HEK293 (cell line): ENCODE measurements around the gene CCL19.

Experiments used
- CTCF ChIA-PET: fragments of 350-600 bp; formaldehyde crosslinking; extraction: SDS; loops from one replicate; lab custom pipeline; 2021; ENCODE audit warnings: antibody characterized with exemption; lab: Yijun Ruan, JAX
- POLR2A ChIA-PET: fragments of 300-600 bp; formaldehyde crosslinking; extraction: SDS; loops from one replicate; lab custom pipeline; 2020; ENCODE audit warnings: antibody characterized with exemption, inconsistent platforms; lab: Yijun Ruan, JAX
- H3K27ac ChIP-seq: fragments of 200-500 bp; sonication (Bioruptor generic); 2 replicates; pipeline ENCODE4 v1.5.1; 2014; ENCODE audit warnings: low read depth, low read length, control low read depth, inconsistent platforms; ENCODE audit errors: extremely low read depth
- H3K36me3 ChIP-seq, 2 experiments: fragments of 200-500 bp in 1 of 2; sonication (Bioruptor generic) in 1 of 2; 1 replicate in 1 of 2; 2 replicates in 1 of 2; pipeline ENCODE4 v1.5.1; 2014 to 2017; ENCODE audit warnings: inconsistent platforms in 2 of 2, low read length in 2 of 2; ENCODE audit not compliant: control insufficient read depth in 2 of 2, insufficient read depth in 1 of 2
- H3K4me1 ChIP-seq: fragments of 200-500 bp; sonication (Bioruptor generic); 2 replicates; pipeline ENCODE4 v1.5.1; 2014; ENCODE audit warnings: mild to moderate bottlenecking, low read length, inconsistent platforms; ENCODE audit not compliant: control insufficient read depth, insufficient read depth
- H3K4me3 ChIP-seq: 2 replicates; pipeline ENCODE4 v1.5.1; 2011; ENCODE audit warnings: low read depth, mild to moderate bottlenecking, control low read depth, low read length, moderate library complexity
- H3K9me3 ChIP-seq: fragments of 200-500 bp; sonication (Bioruptor generic); 2 replicates; pipeline ENCODE4 v1.5.1; 2014; ENCODE audit warnings: low read depth, low read length, inconsistent platforms; ENCODE audit not compliant: control insufficient read depth, insufficient read depth
- BCL11A ChIP-seq: fragments of 450-650 bp; formaldehyde crosslinking; IDR thresholded peaks from 2 replicates; pipeline ENCODE4 v1.5.1; 2016; ENCODE audit warnings: low read depth, missing biosample characterization, missing genetic modification characterization
- BCL11B ChIP-seq: fragments of 450-650 bp; formaldehyde crosslinking; IDR thresholded peaks from 2 replicates; pipeline ENCODE4 v1.5.1; 2016; ENCODE audit warnings: low read depth, missing biosample characterization, missing genetic modification characterization
- GFI1B ChIP-seq: fragments of 450-650 bp; formaldehyde crosslinking; IDR thresholded peaks from 2 replicates; pipeline ENCODE4 v1.5.1; 2016; ENCODE audit warnings: missing biosample characterization, missing genetic modification characterization
- GLI2 ChIP-seq: fragments of 450-650 bp; formaldehyde crosslinking; IDR thresholded peaks from 2 replicates; pipeline ENCODE4; 2017; ENCODE audit warnings: missing biosample characterization, missing genetic modification characterization, low read depth, borderline replicate concordance
- INSM2 ChIP-seq: fragments of 450-650 bp; formaldehyde crosslinking; IDR thresholded peaks from 2 replicates; pipeline ENCODE4 v1.5.1; 2016; ENCODE audit warnings: missing biosample characterization, missing genetic modification characterization
- KLF17 ChIP-seq: fragments of 450-650 bp; formaldehyde crosslinking; IDR thresholded peaks from 2 replicates; pipeline ENCODE4 v1.5.1; 2016; ENCODE audit warnings: missing biosample characterization, missing genetic modification characterization
- OSR2 ChIP-seq: fragments of 450-650 bp; formaldehyde crosslinking; IDR thresholded peaks from 2 replicates; pipeline ENCODE4 v1.5.1; 2016; ENCODE audit warnings: missing biosample characterization, missing genetic modification characterization
- OVOL3 ChIP-seq: fragments of 450-650 bp; formaldehyde crosslinking; IDR thresholded peaks from 2 replicates; pipeline ENCODE4 v1.5.1; 2016; ENCODE audit warnings: missing biosample characterization, missing genetic modification characterization
- PRDM6 ChIP-seq: fragments of 450-650 bp; formaldehyde crosslinking; IDR thresholded peaks from 2 replicates; pipeline ENCODE4 v1.5.1; 2017; ENCODE audit warnings: missing biosample characterization, missing genetic modification characterization
- REST ChIP-seq: fragments of 450-650 bp; formaldehyde crosslinking; IDR thresholded peaks from 2 replicates; pipeline ENCODE4 v1.5.1; 2016; ENCODE audit warnings: missing biosample characterization, missing genetic modification characterization
- SP2 ChIP-seq: fragments of 450-650 bp; formaldehyde crosslinking; IDR thresholded peaks from 2 replicates; pipeline ENCODE4 v1.5.1; 2016; ENCODE audit warnings: missing biosample characterization, missing genetic modification characterization
- ZBTB10 ChIP-seq: fragments of 450-650 bp; formaldehyde crosslinking; IDR thresholded peaks from 2 replicates; pipeline ENCODE4 v1.5.1; 2016; ENCODE audit warnings: missing biosample characterization, missing genetic modification characterization
- ZBTB48 ChIP-seq: fragments of 450-650 bp; formaldehyde crosslinking; IDR thresholded peaks from 2 replicates; pipeline ENCODE4 v1.5.1; 2016; ENCODE audit warnings: missing biosample characterization, missing genetic modification characterization
- ZFP69B ChIP-seq: fragments of 450-650 bp; formaldehyde crosslinking; IDR thresholded peaks from 2 replicates; pipeline ENCODE4 v1.5.1; 2016; ENCODE audit warnings: missing biosample characterization, missing genetic modification characterization
- ZNF138 ChIP-seq: fragments of 450-650 bp; formaldehyde crosslinking; IDR thresholded peaks from 2 replicates; pipeline ENCODE4 v1.5.1; 2016; ENCODE audit warnings: missing biosample characterization, missing genetic modification characterization, borderline replicate concordance
- ZNF157 ChIP-seq: fragments of 450-650 bp; formaldehyde crosslinking; IDR thresholded peaks from 2 replicates; pipeline ENCODE4 v1.5.1; 2016; ENCODE audit warnings: missing biosample characterization, missing genetic modification characterization
- ZNF221 ChIP-seq: fragments of 450-650 bp; formaldehyde crosslinking; IDR thresholded peaks from 2 replicates; pipeline ENCODE4 v1.5.1; 2017; ENCODE audit warnings: missing biosample characterization, missing genetic modification characterization, borderline replicate concordance
- ZNF24 ChIP-seq: fragments of 450-650 bp; formaldehyde crosslinking; IDR thresholded peaks from 2 replicates; pipeline ENCODE4 v1.5.1; 2016; ENCODE audit warnings: missing biosample characterization, missing genetic modification characterization
- ZNF391 ChIP-seq: fragments of 450-650 bp; formaldehyde crosslinking; IDR thresholded peaks from 2 replicates; pipeline ENCODE4 v1.5.1; 2016; ENCODE audit warnings: low read depth, missing biosample characterization, missing genetic modification characterization, borderline replicate concordance
- ZNF513 ChIP-seq: fragments of 450-650 bp; IDR thresholded peaks from 2 replicates; pipeline ENCODE4 v1.5.1; 2018; ENCODE audit warnings: missing biosample characterization, missing genetic modification characterization
- ZNF610 ChIP-seq: fragments of 450-650 bp; formaldehyde crosslinking; IDR thresholded peaks from 2 replicates; pipeline ENCODE4 v1.5.1; 2016; ENCODE audit warnings: missing biosample characterization, missing genetic modification characterization, borderline replicate concordance
- ZNF785 ChIP-seq: fragments of 450-650 bp; formaldehyde crosslinking; IDR thresholded peaks from 2 replicates; pipeline ENCODE4 v1.5.1; 2016; ENCODE audit warnings: missing biosample characterization, missing genetic modification characterization
- ZNF830 ChIP-seq: fragments of 450-650 bp; IDR thresholded peaks from 2 replicates; pipeline ENCODE4 v1.5.0; 2018; ENCODE audit warnings: missing biosample characterization, missing genetic modification characterization, low read depth, mild to moderate bottlenecking, moderate library complexity
- ZSCAN30 ChIP-seq: fragments of 450-650 bp; IDR thresholded peaks from 2 replicates; pipeline ENCODE4 v1.5.1; 2018; ENCODE audit warnings: missing biosample characterization, mild to moderate bottlenecking, missing genetic modification characterization, moderate library complexity

Gene CCL19

GRCh38 chr9:34664281-34665066 lies 26.6 kb downstream of the CCL19 start:
- no peak overlapping the region for H3K4me3 ChIP-seq
- H3K27ac ChIP-seq: no peak overlapping the region; the same call in 1 of the 2 replicates
- H3K4me1 ChIP-seq: peaks cover 5% of the 10 kb centered on the region; the same call in 1 of the 2 replicates
- H3K9me3 ChIP-seq: no peaks in the 10 kb centered on the region
- POLR2A ChIA-PET: interaction anchor here (0.7 to 1.6 kb wide), 9 partner anchors 8 to 787 kb away, joined by 3 to 14 read pairs (median 4); partner anchors contain the start of genes GALT, IL11RA and SIGMAR1
- CTCF ChIA-PET: interaction anchor here (0.5 to 2.4 kb wide), 12 partner anchors 12 to 908 kb away, joined by 3 to 17 read pairs (median 4); partner anchors contain the start of gene GALT
- H3K36me3 ChIP-seq: peaks cover 0 to 34% of the 10 kb centered on the region in 2 experiments; a peak in 1 of 3 replicates
- TF ChIP-seq ZNF785 (tag by site-specific recombination) (no peak), ZNF830 (no peak), ZNF24 (no peak), ZSCAN30 (0 out of 2 replicates have a peak, but pooled peaks have one; percentile 17), GFI1B (tag by site-specific recombination) (no peak), REST (no peak), ZNF610 (tag by site-specific recombination) (no peak), ZNF221 (tag by site-specific recombination) (no peak), ZNF138 (no peak), KLF17 (no peak), GLI2 (no peak), ZNF157 (tag by site-specific recombination) (no peak), ZBTB48 (tag by site-specific recombination) (peak; percentile 36; the same call in 1 of the 2 replicates), ZNF513 (no peak), ZBTB10 (tag by site-specific recombination) (no peak), BCL11B (tag by site-specific recombination) (no peak), SP2 (tag by site-specific recombination) (peak; percentile 52), INSM2 (no peak), ZFP69B (tag by site-specific recombination) (peak; percentile 75), ZNF391 (tag by site-specific recombination) (no peak), PRDM6 (tag by site-specific recombination) (no peak), OSR2 (no peak), BCL11A (tag by site-specific recombination) (no peak), OVOL3 (no peak)
